GM12874 (cell line): ENCODE data around the gene PAFAH1B2.

Experiments
- CTCF ChIP-seq: IDR thresholded peaks from 2 replicates; pipeline ENCODE4 v1.5.1; 2011; ENCODE audit warnings: low read depth, mild to moderate bottlenecking, control low read depth, low read length, moderate library complexity; ENCODE audit not compliant: insufficient read depth

PAFAH1B2 gene

DNA sequence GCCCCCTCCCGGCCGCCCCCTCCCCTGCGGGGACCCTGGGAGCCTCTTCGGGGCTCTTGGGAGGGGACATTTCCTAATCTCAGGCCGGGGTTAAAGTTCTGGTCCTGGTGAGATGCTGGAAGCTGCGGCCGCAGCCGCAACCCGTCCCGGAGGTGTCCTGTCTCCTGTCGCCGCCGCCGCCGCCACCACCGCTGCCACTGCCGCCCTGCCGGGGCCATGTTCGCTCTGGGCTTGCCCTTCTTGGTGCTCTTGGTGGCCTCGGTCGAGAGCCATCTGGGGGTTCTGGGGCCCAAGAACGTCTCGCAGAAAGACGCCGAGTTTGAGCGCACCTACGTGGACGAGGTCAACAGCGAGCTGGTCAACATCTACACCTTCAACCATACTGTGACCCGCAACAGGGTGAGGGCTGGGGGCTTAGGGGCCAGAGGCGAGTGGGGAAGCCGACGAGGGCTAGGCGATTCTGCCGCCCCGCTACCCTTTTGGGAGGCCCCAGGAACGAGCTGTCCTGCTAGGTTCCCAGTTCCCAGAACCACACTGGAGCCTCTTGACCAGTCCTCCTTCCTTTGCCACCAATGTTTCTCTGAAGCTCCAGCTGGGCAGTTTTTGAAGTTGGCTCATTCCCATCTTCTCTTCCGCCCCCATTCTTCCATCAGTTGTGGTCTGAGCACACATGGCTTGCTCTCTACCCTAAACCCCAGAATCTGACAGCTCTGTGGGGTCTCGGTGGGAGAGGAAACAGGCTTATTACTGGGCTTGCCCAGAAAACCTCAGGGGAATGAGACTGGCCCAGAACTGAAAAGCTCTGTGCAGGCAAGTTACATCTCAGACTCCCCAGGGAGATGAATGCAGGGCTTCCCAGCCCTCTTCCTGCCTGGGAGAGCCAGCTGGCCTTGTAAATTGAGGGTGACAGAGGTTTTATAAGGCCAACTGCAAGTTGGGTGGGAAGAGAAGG lies 35.2 kb downstream of the PAFAH1B2 start:
- TF ChIP-seq CTCF, result no peak

- no peak for TF ChIP-seq CTCF
Observed at GRCh38 chr11:117180020-117180419, 35.9 kb downstream of the PAFAH1B2 start.

DNA sequence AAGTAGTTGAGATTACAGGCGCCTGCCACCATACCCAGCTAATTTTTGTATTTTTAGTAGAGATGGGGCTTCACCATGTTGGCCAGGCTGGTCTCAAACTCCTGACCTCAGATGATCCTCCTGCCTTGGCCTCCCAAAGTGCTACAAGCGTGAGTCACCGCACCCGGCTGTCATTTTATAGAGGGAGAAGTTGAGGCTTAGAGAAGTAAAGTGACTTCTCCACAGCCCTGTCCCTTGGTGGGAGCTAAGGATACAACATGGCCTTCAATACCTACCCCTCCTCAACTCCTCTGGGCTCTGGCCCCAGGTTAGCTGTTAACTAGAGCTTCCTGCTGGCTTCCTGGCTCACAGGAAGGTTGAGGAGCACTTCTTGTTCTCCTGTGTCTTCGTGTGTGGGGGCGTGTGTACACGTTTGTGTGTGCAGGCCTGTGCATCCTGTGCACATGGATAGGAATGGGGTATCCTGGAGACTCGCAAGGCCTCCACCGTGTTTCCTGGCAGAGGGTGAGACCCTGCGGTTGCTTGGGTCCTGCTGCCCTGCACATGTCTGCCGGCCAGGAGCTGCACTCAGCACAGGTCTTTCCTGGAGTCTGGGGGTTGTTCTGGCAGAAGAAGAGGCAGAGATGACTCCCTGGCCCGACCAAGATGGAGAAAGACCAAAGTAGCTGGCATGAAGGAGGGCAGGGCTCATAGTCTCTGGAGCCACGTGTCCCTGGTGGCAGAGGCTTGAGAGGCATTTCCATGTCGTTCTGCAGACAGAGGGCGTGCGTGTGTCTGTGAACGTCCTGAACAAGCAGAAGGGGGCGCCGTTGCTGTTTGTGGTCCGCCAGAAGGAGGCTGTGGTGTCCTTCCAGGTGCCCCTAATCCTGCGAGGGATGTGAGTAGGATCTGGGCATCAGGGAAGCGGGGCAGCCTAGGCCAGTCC lies 36.8 kb downstream of the PAFAH1B2 start:
- peak; percentile 95 for TF ChIP-seq CTCF

DNA sequence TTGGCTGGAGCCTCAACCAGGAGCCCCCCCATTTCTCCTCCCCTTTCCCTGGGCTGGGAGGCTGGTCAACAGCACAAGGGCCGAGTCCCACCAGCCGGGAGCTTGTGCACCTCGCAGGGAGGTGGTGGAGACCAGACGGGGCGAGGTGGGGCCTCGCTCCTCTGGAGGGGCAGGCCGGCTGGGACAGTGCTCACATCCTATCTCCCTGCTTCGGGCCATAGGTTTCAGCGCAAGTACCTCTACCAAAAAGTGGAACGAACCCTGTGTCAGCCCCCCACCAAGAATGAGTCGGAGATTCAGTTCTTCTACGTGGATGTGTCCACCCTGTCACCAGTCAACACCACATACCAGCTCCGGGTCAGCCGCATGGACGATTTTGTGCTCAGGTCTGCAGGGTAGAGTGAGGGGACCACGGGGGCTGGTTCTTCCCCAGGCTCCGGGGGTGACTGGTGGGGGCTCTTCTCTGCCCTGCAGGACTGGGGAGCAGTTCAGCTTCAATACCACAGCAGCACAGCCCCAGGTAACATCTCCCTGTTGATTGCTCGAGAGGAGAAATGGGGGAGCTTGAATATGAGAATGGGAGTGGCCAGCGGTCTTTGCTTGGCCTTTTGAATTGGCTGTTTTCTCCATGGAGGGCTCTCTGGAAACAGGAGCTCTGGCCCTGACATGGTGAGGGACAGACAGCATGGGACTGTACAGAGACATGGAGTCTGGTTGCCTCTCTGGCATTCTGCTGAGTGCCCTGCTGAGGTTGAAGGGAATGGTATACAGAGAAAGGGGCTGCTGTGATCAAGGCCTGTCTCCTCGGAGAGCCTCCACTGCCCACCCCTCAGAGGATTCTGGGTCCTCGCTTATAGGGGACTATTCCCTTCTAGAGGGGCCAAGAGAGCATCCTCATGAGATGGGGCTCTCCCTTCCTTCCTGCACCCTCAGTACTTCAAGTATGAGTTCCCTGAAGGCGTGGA lies 37.8 kb downstream of the PAFAH1B2 start:
- TF ChIP-seq CTCF, result no peak

DNA sequence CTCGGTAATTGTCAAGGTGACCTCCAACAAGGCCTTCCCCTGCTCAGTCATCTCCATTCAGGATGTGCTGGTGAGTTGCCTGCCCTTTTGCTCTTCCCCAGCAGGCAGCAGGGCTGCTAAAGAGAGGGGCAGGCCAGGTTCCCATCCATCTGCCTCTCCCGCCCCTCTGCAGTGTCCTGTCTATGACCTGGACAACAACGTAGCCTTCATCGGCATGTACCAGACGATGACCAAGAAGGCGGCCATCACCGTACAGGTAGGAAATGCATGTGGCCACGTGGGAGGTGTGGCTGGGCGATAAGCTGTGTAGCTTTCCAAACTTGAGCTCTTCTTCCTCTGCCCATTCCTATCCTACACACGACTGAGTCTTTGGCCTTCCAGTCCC lies 38.5 kb downstream of the PAFAH1B2 start:
- no peak for TF ChIP-seq CTCF

DNA sequence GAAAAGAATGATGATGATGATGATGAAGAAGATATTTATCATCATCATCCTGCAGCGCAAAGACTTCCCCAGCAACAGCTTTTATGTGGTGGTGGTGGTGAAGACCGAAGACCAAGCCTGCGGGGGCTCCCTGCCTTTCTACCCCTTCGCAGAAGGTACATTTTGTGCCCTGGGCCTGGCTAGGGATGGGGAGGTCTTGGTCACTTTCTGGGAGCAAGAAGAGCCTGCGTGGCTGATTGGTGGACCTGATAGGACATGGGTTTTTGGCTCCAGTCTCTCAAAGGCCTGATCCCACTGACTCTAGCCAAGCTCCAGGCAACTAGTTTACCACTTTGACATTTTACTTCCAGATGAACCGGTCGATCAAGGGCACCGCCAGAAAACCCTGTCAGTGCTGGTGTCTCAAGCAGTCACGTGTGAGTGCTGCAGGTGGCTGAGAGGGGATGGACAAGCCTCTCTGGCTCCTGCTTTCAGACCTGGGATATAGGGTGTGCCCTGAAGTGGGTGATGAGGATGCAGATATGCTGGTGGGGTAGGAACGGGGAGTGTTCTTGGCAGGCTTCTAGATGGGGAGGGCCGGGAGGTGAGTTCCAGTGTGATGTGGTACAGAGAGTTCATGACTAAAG lies 39.8 kb downstream of the PAFAH1B2 start:
- TF ChIP-seq CTCF, result no peak
